D721Med (cell line): ENCODE measurements around the gene TRPC5OS.

Source experiments
- DNase-seq: peaks from one replicate; pipeline ENCODE4 v3.0.0; 2011; ENCODE audit warnings: low spot score; ENCODE audit not compliant: insufficient read length
- FAIRE-seq: peaks from 2 replicates; lab custom pipeline; 2011; peaks lifted over from hg19 to GRCh38; lab: Jason Lieb, UNC
- CTCF ChIP-seq: IDR thresholded peaks from 2 replicates; pipeline ENCODE4 v1.5.1; 2012; ENCODE audit warnings: mild to moderate bottlenecking, control low read depth; ENCODE audit not compliant: insufficient read depth; ENCODE audit errors: missing control alignments

Gene TRPC5OS

GRCh38 chrX:111875881-111876280 is at the start of gene TRPC5OS:
TSS of gene TRPC5OS (plus strand) at chrX:111876181. CDS start at chrX:111901850, 25,669 bp downstream.
- FAIRE-seq (no peak), DNase-seq (no peak)
- TF ChIP-seq CTCF, result no peak

- FAIRE-seq (no peak), DNase-seq (no peak)
- TF ChIP-seq CTCF, result no peak
Measured at GRCh38 chrX:111829345-111829744, 46.6 kb upstream of the TRPC5OS start.

GRCh38 chrX:111830571-111830970 is 45.4 kb upstream of the TRPC5OS start:
- TF ChIP-seq CTCF, result no peak
- DNase-seq (no peak), FAIRE-seq (no peak)

GRCh38 chrX:111831343-111831742 is 44.6 kb upstream of the TRPC5OS start:
- FAIRE-seq, result no peak

GRCh38 chrX:111837197-111837596 is 38.8 kb upstream of the TRPC5OS start:
- no peak for FAIRE-seq
- no peak for TF ChIP-seq CTCF
- DNase-seq, result no peak

More at GRCh38 chrX:111831343-111831742, 44.6 kb upstream of the TRPC5OS start:
- no peak for DNase-seq
- TF ChIP-seq CTCF, result no peak

- FAIRE-seq, result no peak
- DNase-seq, result no peak
- no peak for TF ChIP-seq CTCF
Measured at GRCh38 chrX:111847491-111848133, 28.4 kb upstream of the TRPC5OS start.

- DNase-seq, result no peak
- no peak for TF ChIP-seq CTCF
- FAIRE-seq, result no peak
Measured at GRCh38 chrX:111848541-111848940, 27.4 kb upstream of the TRPC5OS start.
